Heart left ventricle (tissue), 16 donors: ENCODE data around the gene PRICKLE4. TPM values are rescaled to one million over a fixed set of nuclear protein-coding genes. Genes with fewer than 3 reads are reported as not detected.
A peak's percentile ranks its signal among the peaks of the same experiment; 100 is the strongest.

Source experiments
- ATAC-seq, 4 donors: fragments of 200-7000 bp; cut with Tn5 transposase; one replicate each; pipeline ENCODE4 v1.9.1; 2020 to 2022; ENCODE audit warnings: moderate library complexity in 4 of 4, mild to moderate bottlenecking in 3 of 4, moderate number of reproducible peaks in 1 of 4
- DNase-seq, 5 donors: peaks; one replicate each; pipeline ENCODE4 v3.0.0-alpha.2; 2020
- H3K27ac ChIP-seq, 12 donors: fragments of 200-600 bp; sonication (generic) in 4 of 12; one replicate each; pipeline versions ENCODE4 v1.5.0 to v1.8.0; 2016 to 2022; ENCODE audit warnings: mild to moderate bottlenecking in 2 of 12
- H3K27me3 ChIP-seq, 9 donors: fragments of 200-600 bp; sonication (generic) in 2 of 9; one replicate each; pipeline versions ENCODE4 v1.5.1 to v1.8.0; 2016 to 2022; ENCODE audit warnings: mild to moderate bottlenecking in 3 of 9
- H3K36me3 ChIP-seq, 9 donors: fragments of 200-600 bp; sonication (generic) in 2 of 9; one replicate each; pipeline versions ENCODE4 v1.5.0 to v1.8.0; 2018 to 2022; ENCODE audit warnings: mild to moderate bottlenecking in 2 of 9
- H3K4me1 ChIP-seq, 12 donors: fragments of 200-600 bp; sonication (generic) in 4 of 12; one replicate each; pipeline versions ENCODE4 v1.5.0 to v1.8.0; 2016 to 2022; ENCODE audit warnings: mild to moderate bottlenecking in 3 of 12
- H3K4me3 ChIP-seq, 12 donors: fragments of 200-600 bp; sonication (generic) in 4 of 12; one replicate each; pipeline versions ENCODE4 v1.5.0 to v1.8.0; 2017 to 2022; ENCODE audit warnings: mild to moderate bottlenecking in 9 of 12, moderate library complexity in 4 of 12
- H3K9me3 ChIP-seq, 12 donors: fragments of 200-600 bp; sonication (generic) in 4 of 12; one replicate each; pipeline versions ENCODE4 v1.5.0 to v1.8.0; 2016 to 2022; ENCODE audit warnings: mild to moderate bottlenecking in 1 of 12
- CTCF ChIP-seq, 12 donors: fragments of 200-600 bp; sonication (generic) in 4 of 12; IDR thresholded peaks; one replicate each; pipeline versions ENCODE4 v1.5.0 to v1.8.0; 2018 to 2022; ENCODE audit warnings: antibody characterized with exemption in 12 of 12, mild to moderate bottlenecking in 5 of 12
- POLR2A ChIP-seq, 2 donors: fragments of 450-650 bp; IDR thresholded peaks; one replicate each; pipeline ENCODE4 v1.6.1; 2017; ENCODE audit warnings: antibody characterized with exemption in 2 of 2, mild to moderate bottlenecking in 2 of 2, moderate library complexity in 2 of 2
- WGBS, 4 donors: extraction: QIAGEN DNeasy Blood & Tissue Kit in 2 of 4; methylation state at CpG; one replicate each; pipeline versions ENCODE4 v1.1.5 to v1.1.7; 2013 to 2018; 5-methylcytosine and 5-hydroxymethylcytosine counted together
- intact Hi-C, 10 donors: fragments of 100-400 bp; cut with DNase I; formaldehyde crosslinking; loops; one replicate each; pipeline versions ENCODE4 v1.11.1 to v1.14.2; 2022
- polyA plus RNA-seq, 2 donors: library from polyadenylated mRNA; stranded (reverse); fragments of 200-250 nt; gene quantifications; one replicate each; pipeline ENCODE4 v1.2.3, GENCODE V29; 2013
- total RNA-seq, 9 donors: library from RNA; depleted of rRNA in 2 of 9; stranded (reverse); fragments of >200 nt in 2 of 9; fragmentation: NEBNext Ultra II Directional in 3 of 9; extraction: Animal tissue kit (Norgen Biotek cat#: 25700) in 3 of 9; gene quantifications; one replicate each; pipeline versions ENCODE4 v1.1.0 to v1.2.4, GENCODE V29; 2016 to 2023
- donor health status: ischemic (EF 13 %, LVEDD 7.1; RV severe dilation, severe dysfunction).
- donor health status: healthy with polysubstance abuse.
- donor health status: DM: no; HTN: yes; CAD: no.
- donor health status: DM: no; HTN: no; CAD: no.
- donor health status: ischemic (EF 25% LVEDD 6.9; RV normal size, moderate dysfunction).
- donor health status: ischemic (EF 25% LVEDD 5.7; RV mildly dilated, moderate dysfunction).
- donor health status: healthy.
- donor health status: DM: yes; HTN: yes; CAD: no.
- donor health status: ischemic (EF 35%, LVEDD 5.7; RV mildly dilated, moderate dysfunction).
- donor health status: nonischemic (EF 11% LVEDD 7.7; RV severe dilation, severe dysfunction).
- donor health status: DM: yes; HTN: yes; CAD: no.
- donor health status: PGD.
- donor health status: ischemic (EF 29% LVEDD 5.4; RV normal size, mild dysfunction).
- donor health status: nonischemic (EF 23%, LVEDD 6.1; RV moderate dilation, normal function).

PRICKLE4 gene
- total and polyA plus RNA-seq, 11 donors: 1.1 to 3.9 (median 1.9) TPM

GRCh38 chr6:41785254-41785653 lies 4.7 kb downstream of the PRICKLE4 start:
- Histone ChIP-seq H3K9me3 (no peaks in the 10 kb centered on the region), H3K4me1 (peaks cover 14 to 65% (median 43%) of the 10 kb centered on the region in 12 donors), H3K27me3 (no peaks in the 10 kb centered on the region), H3K36me3 (peaks cover 0 to 25% (median 17%) of the 10 kb centered on the region in 9 donors), H3K4me3 (peak overlapping the region in 1 of 12 donors; percentile 99), H3K27ac (peak overlapping the region in 8 of 12 donors; percentile 43 to 98 (median 94))
- intact Hi-C loops: loop anchor here in 8 of 10 donors (5.0 to 10.0 kb wide), 11 partner anchors 80 to 780 kb away; partner anchors contain the start of genes BYSL (in 3 of the 8), MED20 (in 3 of the 8), MRPS10 (in 2 of the 8) and USP49 (in 2 of the 8)
- DNase-seq (peak in 3 of 5 donors; percentile 50 to 74 (median 69)), ATAC-seq (peak in 3 of 4 donors; percentile 2 to 10 (median 5))
- 52 to 71% (median 58%) methylated on average over 6 to 11 of the region's 11 CpGs for WGBS, 4 donors
- TF ChIP-seq CTCF (IDR thresholded peaks at IDR 0.05) (no peak), POLR2A (IDR thresholded peaks at IDR 0.05) (no peak)

- H3K27me3 ChIP-seq: no peaks in the 10 kb centered on the region
- intact Hi-C loops: loop anchor here in 9 of 10 donors (2.0 to 10.0 kb wide), 13 partner anchors 81 to 779 kb away; partner anchors contain the start of genes BYSL (in 5 of the 9), MED20 (in 5 of the 9), MRPS10 (in 2 of the 9) and USP49 (in 2 of the 9)
- peak overlapping the region; percentile 43 to 99 (median 88) for H3K4me3 ChIP-seq
- ATAC-seq (peak in 2 of 4 donors; percentile 5 to 6), DNase-seq (peak in 2 of 5 donors; percentile 57 to 73)
- H3K36me3 ChIP-seq: peaks cover 0 to 31% (median 22%) of the 10 kb centered on the region in 9 donors
- no peak for TF ChIP-seq CTCF (IDR thresholded peaks at IDR 0.05)
- no peak for TF ChIP-seq POLR2A (IDR thresholded peaks at IDR 0.05)
- peaks cover 14 to 64% (median 43%) of the 10 kb centered on the region in 12 donors for H3K4me1 ChIP-seq
- 21 to 38% (median 21%) methylated on average over 9 to 29 of the region's 29 CpGs for WGBS, 4 donors
- no peaks in the 10 kb centered on the region for H3K9me3 ChIP-seq
- H3K27ac ChIP-seq: peak overlapping the region; percentile 12 to 99 (median 94)
Observed at GRCh38 chr6:41785689-41786450, 5.3 kb downstream of the PRICKLE4 start.

GRCh38 chr6:41786451-41787218 lies 6.1 kb downstream of the PRICKLE4 start:
- DNase-seq: peak; percentile 89 to 96 (median 91)
- intact Hi-C loops: loop anchor here in 9 of 10 donors (1.0 to 10.0 kb wide), 14 partner anchors 82 to 778 kb away; partner anchors contain the start of genes BYSL (in 8 of the 9), MED20 (in 8 of the 9), MRPS10 (in 2 of the 9) and USP49 (in 2 of the 9)
- ATAC-seq: peak; percentile 88 to 90 (median 90)
- Histone ChIP-seq H3K36me3 (peaks cover 0 to 39% (median 30%) of the 10 kb centered on the region in 9 donors), H3K4me3 (peak overlapping the region; percentile 43 to 99 (median 88)), H3K9me3 (no peaks in the 10 kb centered on the region), H3K27ac (peak overlapping the region; percentile 83 to 99 (median 94)), H3K4me1 (peaks cover 12 to 57% (median 35%) of the 10 kb centered on the region in 12 donors), H3K27me3 (no peaks in the 10 kb centered on the region)
- WGBS, 4 donors: 1 to 4% (median 2%) methylated on average over 28 to 58 of the region's 58 CpGs
- TF ChIP-seq CTCF (IDR thresholded peaks at IDR 0.05) (peak; percentile 70 to 94 (median 85)), POLR2A (IDR thresholded peaks at IDR 0.05) (peak in 1 of 2 donors; percentile 38)
